ENCODE results near the gene MSH5.

DNA sequence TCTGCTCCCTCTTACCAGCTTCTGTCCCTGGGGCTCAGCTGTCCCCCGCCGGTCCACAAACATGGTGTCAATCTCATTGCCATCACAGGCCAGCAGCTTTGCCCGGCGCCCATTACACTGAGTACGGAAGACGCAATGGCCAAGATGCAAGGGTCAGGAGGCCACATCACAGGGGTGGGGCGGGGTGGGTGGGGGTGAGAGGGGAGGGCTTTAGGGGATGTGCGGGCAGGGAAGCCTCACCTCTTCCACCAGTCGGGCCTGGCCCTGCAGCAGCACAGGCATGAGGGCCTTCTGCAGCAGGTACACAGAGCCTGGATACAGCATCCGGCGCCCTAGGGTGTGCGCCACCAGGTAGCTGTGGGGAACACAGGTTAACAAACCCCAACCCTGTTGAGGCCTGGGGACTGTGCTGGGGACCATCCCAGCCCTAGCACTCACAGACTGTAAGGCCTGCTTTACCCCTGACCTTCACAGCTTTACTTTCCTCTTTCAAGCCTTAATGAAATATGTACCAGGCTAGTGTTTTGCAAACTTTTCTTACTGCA, 48.2 kb upstream of the MSH5 start:
- TF ChIP-seq, protein P1, sequence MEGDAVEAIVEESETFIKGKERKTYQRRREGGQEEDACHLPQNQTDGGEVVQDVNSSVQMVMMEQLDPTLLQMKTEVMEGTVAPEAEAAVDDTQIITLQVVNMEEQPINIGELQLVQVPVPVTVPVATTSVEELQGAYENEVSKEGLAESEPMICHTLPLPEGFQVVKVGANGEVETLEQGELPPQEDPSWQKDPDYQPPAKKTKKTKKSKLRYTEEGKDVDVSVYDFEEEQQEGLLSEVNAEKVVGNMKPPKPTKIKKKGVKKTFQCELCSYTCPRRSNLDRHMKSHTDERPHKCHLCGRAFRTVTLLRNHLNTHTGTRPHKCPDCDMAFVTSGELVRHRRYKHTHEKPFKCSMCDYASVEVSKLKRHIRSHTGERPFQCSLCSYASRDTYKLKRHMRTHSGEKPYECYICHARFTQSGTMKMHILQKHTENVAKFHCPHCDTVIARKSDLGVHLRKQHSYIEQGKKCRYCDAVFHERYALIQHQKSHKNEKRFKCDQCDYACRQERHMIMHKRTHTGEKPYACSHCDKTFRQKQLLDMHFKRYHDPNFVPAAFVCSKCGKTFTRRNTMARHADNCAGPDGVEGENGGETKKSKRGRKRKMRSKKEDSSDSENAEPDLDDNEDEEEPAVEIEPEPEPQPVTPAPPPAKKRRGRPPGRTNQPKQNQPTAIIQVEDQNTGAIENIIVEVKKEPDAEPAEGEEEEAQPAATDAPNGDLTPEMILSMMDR (IDR thresholded peaks at IDR 0.05 in 2 of 3, conservative IDR thresholded peaks at IDR 0.05 in 1 of 3; ENCODE audit: borderline replicate concordance in 1 of 3, insufficient read depth in 1 of 3, low read depth in 2 of 3, low read length in 2 of 3): no peak
- TF ChIP-seq POLR2A (IDR thresholded peaks at IDR 0.05; ENCODE audit: borderline replicate concordance, extremely low read depth, insufficient read depth, insufficient read length): no peak
- TF ChIP-seq EZH2 (IDR thresholded peaks at IDR 0.05): no peak
- no peak for TF ChIP-seq SRF (IDR thresholded peaks at IDR 0.05; ENCODE audit: low read depth)
- no peak for TF ChIP-seq ZFX (IDR thresholded peaks at IDR 0.05)
- TF ChIP-seq EZH2phosphoT487 (IDR thresholded peaks at IDR 0.05; ENCODE audit: borderline replicate concordance): no peak
- TF ChIP-seq POLR2AphosphoS5 (IDR thresholded peaks at IDR 0.05; ENCODE audit: low read depth, low read length): no peak
- TF ChIP-seq RAD21 (IDR thresholded peaks at IDR 0.05; ENCODE audit: low read depth): no peak
- TF ChIP-seq, protein P2, sequence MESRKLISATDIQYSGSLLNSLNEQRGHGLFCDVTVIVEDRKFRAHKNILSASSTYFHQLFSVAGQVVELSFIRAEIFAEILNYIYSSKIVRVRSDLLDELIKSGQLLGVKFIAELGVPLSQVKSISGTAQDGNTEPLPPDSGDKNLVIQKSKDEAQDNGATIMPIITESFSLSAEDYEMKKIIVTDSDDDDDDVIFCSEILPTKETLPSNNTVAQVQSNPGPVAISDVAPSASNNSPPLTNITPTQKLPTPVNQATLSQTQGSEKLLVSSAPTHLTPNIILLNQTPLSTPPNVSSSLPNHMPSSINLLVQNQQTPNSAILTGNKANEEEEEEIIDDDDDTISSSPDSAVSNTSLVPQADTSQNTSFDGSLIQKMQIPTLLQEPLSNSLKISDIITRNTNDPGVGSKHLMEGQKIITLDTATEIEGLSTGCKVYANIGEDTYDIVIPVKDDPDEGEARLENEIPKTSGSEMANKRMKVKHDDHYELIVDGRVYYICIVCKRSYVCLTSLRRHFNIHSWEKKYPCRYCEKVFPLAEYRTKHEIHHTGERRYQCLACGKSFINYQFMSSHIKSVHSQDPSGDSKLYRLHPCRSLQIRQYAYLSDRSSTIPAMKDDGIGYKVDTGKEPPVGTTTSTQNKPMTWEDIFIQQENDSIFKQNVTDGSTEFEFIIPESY (IDR thresholded peaks at IDR 0.05; ENCODE audit: extremely low read depth, insufficient replicate concordance, low read length): no peak
- TF ChIP-seq ZNF274 (IDR thresholded peaks at IDR 0.05; ENCODE audit: low read depth, low read length): no peak
- TF ChIP-seq FOSL1 (IDR thresholded peaks at IDR 0.05; ENCODE audit: low read depth): no peak
- TF ChIP-seq JUND (IDR thresholded peaks at IDR 0.05): no peak

All from HCT116 (cell line).